Heart right ventricle (tissue), 16 donors: Measurements from ENCODE around the gene SLC16A2. TPM values are rescaled to one million over a fixed set of nuclear protein-coding genes. Genes with fewer than 3 reads are reported as not detected.
A peak's percentile ranks its signal among the peaks of the same experiment; 100 is the strongest.

ENCODE experiments used
- ATAC-seq, 8 donors: fragments of 200-7000 bp; cut with Tn5 transposase; one replicate each; pipeline ENCODE4 v1.9.1; 2020; ENCODE audit warnings: mild to moderate bottlenecking in 8 of 8, moderate library complexity in 8 of 8, moderate number of reproducible peaks in 1 of 8
- DNase-seq, 2 donors: peaks; one replicate each; pipeline ENCODE4 v3.0.0-alpha.2; 2020
- H3K27ac ChIP-seq, 10 donors: fragments of 200-600 bp; sonication (generic) in 2 of 10; one replicate each; pipeline versions ENCODE4 v1.5.0 to v1.8.0; 2020 to 2022; ENCODE audit warnings: mild to moderate bottlenecking in 3 of 10
- H3K27me3 ChIP-seq, 7 donors: fragments of 200-600 bp; one replicate each; pipeline ENCODE4 v1.8.0; 2021 to 2022; ENCODE audit warnings: mild to moderate bottlenecking in 2 of 7
- H3K36me3 ChIP-seq, 9 donors: fragments of 200-600 bp; sonication (generic) in 1 of 9; one replicate each; pipeline versions ENCODE4 v1.5.0 to v1.8.0; 2020 to 2022; ENCODE audit warnings: mild to moderate bottlenecking in 2 of 9
- H3K4me1 ChIP-seq, 9 donors: fragments of 200-600 bp; sonication (generic) in 1 of 9; one replicate each; pipeline versions ENCODE4 v1.5.0 to v1.8.0; 2020 to 2022; ENCODE audit warnings: mild to moderate bottlenecking in 4 of 9
- H3K4me3 ChIP-seq, 10 donors: fragments of 200-600 bp; sonication (generic) in 2 of 10; one replicate each; pipeline versions ENCODE4 v1.5.0 to v1.8.0; 2020 to 2022; ENCODE audit warnings: mild to moderate bottlenecking in 7 of 10, moderate library complexity in 2 of 10
- H3K9me3 ChIP-seq, 11 donors: fragments of 200-600 bp in 10 of 11; sonication (generic) in 2 of 11; one replicate each; pipeline versions ENCODE4 v1.5.0 to v1.8.0; 2013 to 2022; ENCODE audit warnings: mild to moderate bottlenecking in 2 of 11, control low read depth in 1 of 11, moderate library complexity in 1 of 11
- WGBS, 2 donors: extraction: QIAGEN DNeasy Blood & Tissue Kit; methylation state at CpG; one replicate each; pipeline ENCODE4 v1.1.7; 2013; ENCODE audit warnings: inconsistent platforms in 1 of 2; 5-methylcytosine and 5-hydroxymethylcytosine counted together
- intact Hi-C, 10 donors: fragments of 100-400 bp; cut with DNase I; formaldehyde crosslinking; loops; one replicate each; pipeline versions ENCODE4 v1.11.1 to v1.14.2; 2022
- polyA plus RNA-seq, 2 donors: library from polyadenylated mRNA; stranded (reverse); fragments of 200-250 nt; gene quantifications; one replicate each; pipeline ENCODE4 v1.2.3, GENCODE V29; 2013
- total RNA-seq, 10 donors: library from RNA; stranded (reverse); fragmentation: NEBNext Ultra II Directional in 3 of 10; extraction: Animal tissue kit (Norgen Biotek cat#: 25700) in 3 of 10; gene quantifications; one replicate each; pipeline versions ENCODE4 v1.2.1 to v1.2.4, GENCODE V29; 2021 to 2023
- TF ChIP-seq, protein P1 (sequence below), 9 donors: fragments of 200-600 bp; sonication (generic) in 2 of 9; IDR thresholded peaks; one replicate each; pipeline versions ENCODE4 v1.5.0 to v1.8.0; 2021 to 2022; ENCODE audit warnings: antibody characterized with exemption in 9 of 9, mild to moderate bottlenecking in 5 of 9, moderate library complexity in 1 of 9
- donor health status: Arrhythmogenic right ventricular cardiomyopathy.
- donor health status: ischemic (EF 13 %, LVEDD 7.1; RV severe dilation, severe dysfunction).
- donor health status: healthy with polysubstance abuse.
- donor health status: DM: no; HTN: yes; CAD: no.
- donor health status: DM: no; HTN: no; CAD: no.
- donor health status: ischemic (EF 25% LVEDD 6.9; RV normal size, moderate dysfunction).
- donor health status: ischemic (EF 25% LVEDD 5.7; RV mildly dilated, moderate dysfunction).
- donor health status: healthy.
- donor health status: DM: yes; HTN: yes; CAD: no.
- donor health status: Ischemic cardiomyopathy.
- donor health status: ischemic (EF 35%, LVEDD 5.7; RV mildly dilated, moderate dysfunction).
- donor health status: nonischemic (EF 11% LVEDD 7.7; RV severe dilation, severe dysfunction).
- donor health status: DM: yes; HTN: yes; CAD: no.
- donor health status: PGD.
- donor health status: ischemic (EF 29% LVEDD 5.4; RV normal size, mild dysfunction).
- donor health status: nonischemic (EF 23%, LVEDD 6.1; RV moderate dilation, normal function).

Gene SLC16A2
- total and polyA plus RNA-seq, 12 donors = 2.4 to 12.6 (median 6.5) TPM

DNA sequence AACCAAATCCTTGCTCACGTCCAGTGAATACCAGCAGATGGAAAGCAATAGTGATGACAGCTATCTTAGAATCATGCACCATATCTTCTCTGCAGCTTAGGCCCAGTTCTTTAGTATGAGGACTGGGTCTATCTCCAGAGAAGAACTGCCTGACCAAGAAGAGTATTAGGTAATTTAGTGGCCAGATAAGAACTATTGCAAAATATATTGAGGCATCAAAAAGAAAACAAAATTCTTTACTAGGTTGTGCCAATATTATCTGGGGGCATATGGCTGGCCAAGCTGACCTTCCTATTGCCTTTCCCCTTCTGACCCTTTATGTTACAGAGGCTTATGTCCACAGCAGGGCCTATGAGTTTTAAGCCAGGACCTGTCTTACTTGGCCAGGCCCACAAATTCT is 101.9 kb downstream of the SLC16A2 start:
- intact Hi-C loops = loop anchor here in 1 of 10 donors (10.0 kb wide), 1 partner anchor 58 kb away; no protein-coding TSS in a partner anchor

DNA sequence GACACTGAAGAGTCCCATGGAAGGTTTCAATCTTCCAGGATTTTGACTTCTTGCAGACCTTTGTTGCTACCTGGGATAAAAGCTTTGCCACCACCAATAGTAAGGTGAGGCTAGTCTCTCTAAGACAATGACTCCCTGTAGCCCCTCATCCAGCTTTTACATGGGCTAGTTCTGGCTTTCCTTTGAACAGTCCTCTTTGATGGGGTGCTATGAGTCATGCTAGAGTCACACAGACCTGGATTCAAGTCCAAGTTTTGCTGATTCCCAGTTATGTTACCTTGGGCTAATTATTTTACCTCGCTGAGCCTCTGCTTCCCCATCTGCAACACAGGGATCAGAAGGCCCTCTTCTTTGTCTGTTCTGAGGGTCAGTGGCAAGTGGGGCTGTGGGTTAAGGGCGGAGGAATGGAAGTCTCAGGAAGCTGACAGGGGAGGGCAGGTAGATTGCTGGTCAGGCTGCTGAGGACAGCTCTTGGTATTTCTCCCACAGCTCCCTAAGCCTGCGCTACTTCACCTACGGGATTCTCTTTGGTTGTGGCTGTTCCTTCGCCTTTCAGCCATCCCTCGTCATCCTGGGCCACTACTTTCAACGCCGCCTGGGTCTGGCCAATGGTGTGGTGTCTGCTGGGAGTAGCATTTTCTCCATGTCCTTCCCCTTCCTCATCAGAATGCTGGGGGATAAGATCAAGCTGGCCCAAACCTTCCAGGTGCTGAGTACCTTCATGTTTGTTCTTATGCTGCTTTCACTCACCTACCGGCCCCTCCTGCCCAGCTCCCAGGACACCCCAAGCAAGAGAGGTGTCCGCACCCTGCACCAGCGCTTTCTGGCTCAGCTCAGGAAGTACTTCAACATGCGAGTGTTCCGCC is 102.8 kb downstream of the SLC16A2 start:
- TF ChIP-seq, protein P1, sequence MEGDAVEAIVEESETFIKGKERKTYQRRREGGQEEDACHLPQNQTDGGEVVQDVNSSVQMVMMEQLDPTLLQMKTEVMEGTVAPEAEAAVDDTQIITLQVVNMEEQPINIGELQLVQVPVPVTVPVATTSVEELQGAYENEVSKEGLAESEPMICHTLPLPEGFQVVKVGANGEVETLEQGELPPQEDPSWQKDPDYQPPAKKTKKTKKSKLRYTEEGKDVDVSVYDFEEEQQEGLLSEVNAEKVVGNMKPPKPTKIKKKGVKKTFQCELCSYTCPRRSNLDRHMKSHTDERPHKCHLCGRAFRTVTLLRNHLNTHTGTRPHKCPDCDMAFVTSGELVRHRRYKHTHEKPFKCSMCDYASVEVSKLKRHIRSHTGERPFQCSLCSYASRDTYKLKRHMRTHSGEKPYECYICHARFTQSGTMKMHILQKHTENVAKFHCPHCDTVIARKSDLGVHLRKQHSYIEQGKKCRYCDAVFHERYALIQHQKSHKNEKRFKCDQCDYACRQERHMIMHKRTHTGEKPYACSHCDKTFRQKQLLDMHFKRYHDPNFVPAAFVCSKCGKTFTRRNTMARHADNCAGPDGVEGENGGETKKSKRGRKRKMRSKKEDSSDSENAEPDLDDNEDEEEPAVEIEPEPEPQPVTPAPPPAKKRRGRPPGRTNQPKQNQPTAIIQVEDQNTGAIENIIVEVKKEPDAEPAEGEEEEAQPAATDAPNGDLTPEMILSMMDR (IDR thresholded peaks at IDR 0.05) = no peak
- Histone ChIP-seq H3K4me3 (no peak overlapping the region), H3K36me3 (no peaks in the 10 kb centered on the region), H3K27ac (no peak overlapping the region), H3K9me3 (no peaks in the 10 kb centered on the region), H3K27me3 (no peaks in the 10 kb centered on the region), H3K4me1 (peaks cover 0 to 18% (median 5%) of the 10 kb centered on the region in 9 donors)
- intact Hi-C loops = loop anchor here in 1 of 10 donors (10.0 kb wide), 1 partner anchor 59 kb away; no protein-coding TSS in a partner anchor
- 95 to 98% methylated on average over 13 of the region's 13 CpGs for WGBS, 2 donors
- no peak for DNase-seq
- ATAC-seq = no peak

More for the DNA sequence above, 101.9 kb downstream of the SLC16A2 start:
- H3K27ac ChIP-seq = peak overlapping the region in 3 of 10 donors; percentile 28 to 31 (median 29)
- H3K27me3 ChIP-seq = no peaks in the 10 kb centered on the region
- 72 to 79% methylated on average over 1 of the region's 1 CpG for WGBS, 2 donors
- H3K9me3 ChIP-seq = no peaks in the 10 kb centered on the region
- ATAC-seq (no peak), DNase-seq (no peak)
- peaks cover 0 to 16% (median 5%) of the 10 kb centered on the region in 9 donors for H3K4me1 ChIP-seq
- no peak overlapping the region for H3K4me3 ChIP-seq
- TF ChIP-seq, protein P1 (IDR thresholded peaks at IDR 0.05) = no peak
- H3K36me3 ChIP-seq = no peaks in the 10 kb centered on the region

DNA sequence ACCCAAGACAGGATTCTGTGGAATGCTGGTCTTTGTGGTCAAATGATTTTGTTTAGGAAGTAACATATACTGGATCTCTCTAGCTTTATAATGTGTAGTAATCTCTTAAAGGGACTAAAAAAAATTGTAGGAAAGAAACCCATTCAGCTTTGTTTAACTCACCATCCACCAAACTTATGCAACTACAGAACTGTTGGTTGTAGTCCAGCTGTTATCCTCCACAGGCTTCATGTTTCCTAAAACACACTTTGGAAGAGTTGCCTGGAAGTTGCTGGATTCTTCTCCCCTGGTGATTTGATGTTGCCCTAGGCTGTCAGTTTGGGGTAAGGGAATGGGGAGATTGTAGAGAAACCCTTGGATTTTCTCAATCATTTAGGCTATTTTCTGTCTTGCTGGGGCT is 103.8 kb downstream of the SLC16A2 start:
- Histone ChIP-seq H3K9me3 (no peaks in the 10 kb centered on the region), H3K27me3 (no peaks in the 10 kb centered on the region), H3K36me3 (no peaks in the 10 kb centered on the region), H3K27ac (no peak overlapping the region), H3K4me1 (peaks cover 0 to 18% (median 5%) of the 10 kb centered on the region in 9 donors), H3K4me3 (no peak overlapping the region)
- DNase-seq (no peak), ATAC-seq (no peak)
- intact Hi-C loops = loop anchor here in 1 of 10 donors (10.0 kb wide), 1 partner anchor 60 kb away; no protein-coding TSS in a partner anchor
- TF ChIP-seq, protein P1 (IDR thresholded peaks at IDR 0.05) = no peak

DNA sequence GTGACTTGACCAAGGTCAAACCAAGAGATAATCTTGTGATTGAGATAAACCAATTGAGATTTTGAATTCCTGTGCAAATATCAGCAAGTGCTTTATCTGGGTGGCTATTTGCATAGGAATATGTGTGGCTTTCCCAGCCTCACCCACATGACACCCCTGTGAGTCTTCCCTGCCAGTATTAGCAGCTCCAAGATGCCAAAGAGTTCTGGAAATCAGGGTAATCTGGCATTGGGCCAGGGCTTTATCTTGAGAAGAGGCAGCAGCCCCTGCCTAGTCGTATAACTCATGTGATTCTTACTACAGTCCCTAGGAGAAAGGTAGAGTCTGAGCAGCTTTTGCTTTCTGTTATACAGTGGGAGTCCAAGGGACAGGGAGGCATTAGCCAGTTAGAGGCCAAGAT is 105.5 kb downstream of the SLC16A2 start:
- H3K36me3 ChIP-seq = no peaks in the 10 kb centered on the region
- H3K27me3 ChIP-seq = no peaks in the 10 kb centered on the region
- intact Hi-C loops = loop anchor here in 1 of 10 donors (10.0 kb wide), 1 partner anchor 62 kb away; no protein-coding TSS in a partner anchor
- no peaks in the 10 kb centered on the region for H3K9me3 ChIP-seq
- ATAC-seq (peak in 1 of 8 donors; percentile 33), DNase-seq (no peak)
- peak overlapping the region in 2 of 10 donors; percentile 19 to 51 for H3K27ac ChIP-seq
- TF ChIP-seq, protein P1 (IDR thresholded peaks at IDR 0.05) = no peak
- no peak overlapping the region for H3K4me3 ChIP-seq
- H3K4me1 ChIP-seq = peaks cover 0 to 18% (median 5%) of the 10 kb centered on the region in 9 donors
- 22 to 23% methylated on average over 1 of the region's 1 CpG for WGBS, 2 donors
